Stimulated activated naive CD8-positive, alpha-beta T cell treated with anti-CD3 and anti-CD28 coated beads, Interleukin-15, Interleukin-2, amounts not matched to agents 100 U/mL and 50 U/mL, for 24 hours (primary cell): ENCODE results near the gene GAS2L2.
"Not testable (repeated sequence)": the region's sequence is repeated elsewhere in the genome, so short reads cannot be mapped to it uniquely, and the experiment has no call there.

Source experiments
- ATAC-seq: fragments of 150-1000 bp; cut with Tn5 transposase; one replicate; pipeline ENCODE4 v1.10.0; 2021
- DNase-seq: peaks from one replicate; pipeline ENCODE4 v3.0.0; 2021

Gene GAS2L2

GRCh38 chr17:35773129-35773528, 20.1 kb upstream of the GAS2L2 start:
- ATAC-seq (no peak), DNase-seq (no peak)

GRCh38 chr17:35769895-35770486, 17.0 kb upstream of the GAS2L2 start:
- DNase-seq (no peak), ATAC-seq (no peak)

GRCh38 chr17:35768797-35769196, 15.8 kb upstream of the GAS2L2 start:
- ATAC-seq (no peak), DNase-seq (no peak)

- DNase-seq = peak; percentile 27
- no peak for ATAC-seq
These were observed 14.0 kb upstream of the GAS2L2 start for GRCh38 chr17:35766903-35767510.

GRCh38 chr17:35766489-35766877, 13.4 kb upstream of the GAS2L2 start:
- ATAC-seq (no peak), DNase-seq (no peak)

GRCh38 chr17:35765756-35766488, 12.9 kb upstream of the GAS2L2 start:
- no peak for DNase-seq
- ATAC-seq = no peak

- ATAC-seq (no peak), DNase-seq (no peak)
These were observed 12.2 kb upstream of the GAS2L2 start for GRCh38 chr17:35765086-35765710.

GRCh38 chr17:35764123-35764991, 11.3 kb upstream of the GAS2L2 start:
- DNase-seq (peak; percentile 94), ATAC-seq (peak; percentile 96)

- ATAC-seq (no peak), DNase-seq (no peak)
These were observed 10.7 kb upstream of the GAS2L2 start for GRCh38 chr17:35763767-35764122.

GRCh38 chr17:35761601-35762000, 8.6 kb upstream of the GAS2L2 start:
- ATAC-seq = no peak
- DNase-seq = no peak

- DNase-seq = no peak
- ATAC-seq = no peak
These were observed 7.5 kb upstream of the GAS2L2 start, which contains the start of gene C17orf50 for GRCh38 chr17:35760587-35760986. Gene C17orf50 (plus strand): TSS chr17:35760887. CDS start chr17:35760942, 55 bp downstream.

- no peak for DNase-seq
- no peak for ATAC-seq
These were observed 4.2 kb upstream of the GAS2L2 start for GRCh38 chr17:35757243-35757642.

GRCh38 chr17:35752471-35752870, 568 bp downstream of the GAS2L2 start:
- no peak for DNase-seq
- no peak for ATAC-seq

GRCh38 chr17:35751541-35751940, 1.5 kb downstream of the GAS2L2 start:
- ATAC-seq, DNase-seq: not testable (repeated sequence)

GRCh38 chr17:35750526-35751395, 2.3 kb downstream of the GAS2L2 start:
- no peak for DNase-seq
- ATAC-seq = no peak

- DNase-seq (peak; percentile 43), ATAC-seq (no peak)
These were observed 3.3 kb downstream of the GAS2L2 start for GRCh38 chr17:35749560-35750412.

GRCh38 chr17:35748979-35749378, 4.1 kb downstream of the GAS2L2 start:
- ATAC-seq = no peak

GRCh38 chr17:35748341-35748841, 4.6 kb downstream of the GAS2L2 start:
- ATAC-seq = peak; percentile 74

More at GRCh38 chr17:35748979-35749378, 4.1 kb downstream of the GAS2L2 start:
- DNase-seq = no peak

GRCh38 chr17:35747540-35748017, 5.5 kb downstream of the GAS2L2 start:
- DNase-seq = peak; percentile 84
- peak; percentile 64 for ATAC-seq

More at GRCh38 chr17:35748341-35748841, 4.6 kb downstream of the GAS2L2 start:
- DNase-seq = peak; percentile 35
